ENCODE data around the gene FGD3.

The FGD3 gene

DNA sequence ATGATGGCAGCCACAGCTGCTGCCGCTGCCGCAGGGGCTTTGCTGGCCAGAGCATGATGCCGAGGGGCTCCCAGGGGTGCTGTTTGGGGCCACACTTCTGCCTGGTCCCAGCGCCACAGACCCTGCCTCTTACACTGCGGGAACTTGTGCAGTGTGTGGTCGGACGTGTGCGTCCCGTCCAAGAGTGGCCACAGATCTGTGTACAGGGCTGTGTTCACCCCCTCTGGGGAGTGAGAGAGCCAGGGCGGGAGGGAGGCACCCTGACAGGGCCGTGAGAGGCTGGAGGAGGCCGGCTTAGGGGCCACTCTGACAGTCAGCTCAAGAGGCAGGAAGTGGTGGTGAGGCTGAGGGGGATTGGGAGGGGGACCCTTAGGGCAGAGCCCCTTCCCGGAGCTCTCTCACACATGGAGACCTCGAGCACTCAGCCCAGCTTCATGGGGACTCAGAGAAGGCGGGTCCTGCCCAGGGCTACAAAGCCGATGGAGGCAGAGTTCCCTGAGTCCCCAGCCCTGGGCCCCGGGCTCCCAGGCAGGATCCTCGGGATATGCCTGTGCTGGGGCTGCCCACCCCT is 135.6 kb downstream of the FGD3 start:
- DNase-seq: no peak

DNA sequence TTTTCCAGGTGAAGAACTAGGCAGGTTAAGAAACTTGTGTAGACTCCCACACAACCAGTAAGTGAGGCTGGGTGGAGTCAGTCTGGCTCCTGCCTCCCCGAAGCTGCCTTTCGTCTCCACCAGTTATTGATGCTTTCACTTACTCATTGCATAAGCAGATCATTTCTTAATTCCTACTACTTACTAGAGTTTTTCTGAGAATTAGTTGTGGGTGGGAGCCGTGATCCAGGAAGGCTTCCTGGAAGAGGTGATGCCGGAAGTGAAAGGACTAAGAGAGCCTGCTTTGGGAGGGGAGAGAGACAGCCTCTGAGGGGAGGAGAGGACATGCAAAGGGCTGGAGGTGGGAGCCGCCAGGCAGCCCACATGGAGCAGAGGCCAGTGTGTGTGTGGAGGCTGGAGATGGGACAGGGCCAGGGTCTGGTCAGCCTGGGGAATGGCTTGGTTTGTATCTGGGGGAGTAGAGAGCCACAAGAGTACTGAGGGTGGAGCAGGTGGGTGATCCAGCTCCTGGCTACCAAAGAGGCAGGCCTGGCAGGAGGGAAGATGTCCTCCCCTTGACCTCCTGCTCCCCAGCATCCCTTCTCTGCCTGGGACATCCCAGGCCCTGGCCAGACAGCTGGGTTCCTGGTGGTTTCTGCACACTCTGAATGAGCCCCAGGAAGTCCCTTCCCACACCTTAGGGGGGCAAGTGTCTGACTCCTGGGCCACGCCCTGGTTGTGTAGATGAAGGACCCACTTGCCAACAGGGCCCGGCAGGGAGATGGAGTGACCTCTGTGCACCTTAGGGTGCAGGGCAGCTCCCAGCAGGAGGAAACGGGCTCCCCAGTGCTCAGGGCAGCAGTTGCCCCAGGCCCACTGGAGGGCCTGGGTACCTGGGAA is 136.5 kb downstream of the FGD3 start:
- DNase-seq: no peak

- no peak for DNase-seq
These were observed 137.2 kb downstream of the FGD3 start for GRCh38 chr9:93084471-93084881.

DNA sequence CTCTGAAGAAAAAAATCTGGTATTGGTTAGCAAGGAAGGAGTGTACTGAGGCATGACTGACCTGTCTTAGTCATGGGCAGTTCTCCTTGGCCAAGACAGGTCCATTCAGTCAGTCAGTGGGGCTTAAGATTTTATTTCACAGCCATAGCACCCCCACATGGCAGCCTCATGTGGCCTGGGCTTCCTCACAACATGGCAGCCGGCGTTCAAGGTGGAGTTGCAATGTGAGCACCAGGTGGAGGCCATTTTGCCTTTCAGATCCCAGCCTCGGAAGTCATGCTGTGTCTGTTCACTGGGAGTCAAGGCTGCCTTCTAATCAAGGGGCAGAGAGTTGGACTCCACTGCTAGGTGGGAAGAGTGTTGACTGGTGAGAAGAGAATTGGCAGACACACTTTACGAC is 138.4 kb downstream of the FGD3 start:
- DNase-seq: no peak

Data from NCI-H446 treated with DMSO at 0.1 percent for 48 hours (cell line).